Natural killer cell (primary cell): ENCODE measurements around the gene EDC4. TPM values are rescaled to one million over a fixed set of nuclear protein-coding genes. Genes with fewer than 3 reads are reported as not detected.

Experiments
- ATAC-seq, 3 donors: fragments of 150-1000 bp in 2 of 3; fragments of 200-7000 bp in 1 of 3; cut with Tn5 transposase; 1 replicate in 1 of 3; 2 replicates in 2 of 3; pipeline ENCODE4 v1.10.0; 2021; ENCODE audit warnings: mild to moderate bottlenecking in 2 of 3, moderate library complexity in 2 of 3
- DNase-seq, 2 donors: peaks; one replicate each; pipeline versions ENCODE4 v3.0.0 to v3.0.0-alpha.2; 2013 to 2021; ENCODE audit warnings: mixed read lengths in 1 of 2
- H3K27ac ChIP-seq: one replicate; pipeline ENCODE4 v1.5.1; 2013; ENCODE audit warnings: mild to moderate bottlenecking, low read length
- H3K27me3 ChIP-seq: one replicate; pipeline ENCODE4 v1.6.1; 2013; ENCODE audit warnings: low read length; ENCODE audit not compliant: control insufficient read depth, insufficient read depth
- H3K36me3 ChIP-seq: one replicate; pipeline ENCODE4 v1.6.1; 2013; ENCODE audit warnings: low read length; ENCODE audit not compliant: control insufficient read depth, insufficient read depth
- H3K4me1 ChIP-seq: one replicate; pipeline ENCODE4 v1.6.1; 2013; ENCODE audit warnings: low read length; ENCODE audit not compliant: control insufficient read depth, insufficient read depth
- H3K4me3 ChIP-seq: one replicate; pipeline ENCODE4 v1.5.1; 2013; ENCODE audit warnings: low read length
- H3K9me3 ChIP-seq: one replicate; pipeline ENCODE4 v1.6.1; 2013; ENCODE audit warnings: low read length; ENCODE audit not compliant: control insufficient read depth, insufficient read depth
- H3K27ac Mint-ChIP-seq, 2 donors: one replicate each; pipeline ENCODE4 v1.8.0; 2022; ENCODE audit warnings: mild to moderate bottlenecking in 2 of 2, mixed read lengths in 2 of 2, moderate library complexity in 1 of 2
- H3K27me3 Mint-ChIP-seq, 2 donors: one replicate each; pipeline ENCODE4 v1.8.0; 2022; ENCODE audit warnings: low read depth in 2 of 2, mixed read lengths in 2 of 2
- H3K36me3 Mint-ChIP-seq: one replicate; pipeline ENCODE4 v1.8.0; 2022; ENCODE audit warnings: mixed read lengths
- H3K4me1 Mint-ChIP-seq, 2 donors: one replicate each; pipeline ENCODE4 v1.8.0; 2022; ENCODE audit warnings: mixed read lengths in 2 of 2
- H3K4me3 Mint-ChIP-seq: one replicate; pipeline ENCODE4 v1.8.0; 2022; ENCODE audit warnings: mild to moderate bottlenecking, moderate library complexity, mixed read lengths
- H3K9me3 Mint-ChIP-seq, 2 donors: one replicate each; pipeline ENCODE4 v1.8.0; 2022; ENCODE audit warnings: mixed read lengths in 2 of 2
- CTCF ChIP-seq: fragments of 200-600 bp; IDR thresholded peaks from one replicate; pipeline ENCODE4 v1.8.0; 2022; ENCODE audit warnings: antibody characterized with exemption
- WGBS: methylation state at CpG from one replicate; pipeline ENCODE4 v1.1.7; 2013; ENCODE audit warnings: missing lambda C conversion rate; ENCODE audit not compliant: insufficient coverage; 5-methylcytosine and 5-hydroxymethylcytosine counted together
- intact Hi-C: fragments of 100-400 bp; cut with micrococcal nuclease; formaldehyde crosslinking; loops from one replicate; pipeline ENCODE4 v1.14.2; 2022
- total RNA-seq, 4 donors: library from RNA; stranded (reverse); fragments of 120-200 nt in 1 of 4; gene quantifications; one replicate each; pipeline versions ENCODE4 v1.2.3 to v1.2.4, GENCODE V29; 2013 to 2022

EDC4 gene
- total RNA-seq, 3 donors from 2014 or later (not counting 1 experiment from before 2014, with no cell fraction given), result 91.9 to 111 (median 105) TPM

DNA sequence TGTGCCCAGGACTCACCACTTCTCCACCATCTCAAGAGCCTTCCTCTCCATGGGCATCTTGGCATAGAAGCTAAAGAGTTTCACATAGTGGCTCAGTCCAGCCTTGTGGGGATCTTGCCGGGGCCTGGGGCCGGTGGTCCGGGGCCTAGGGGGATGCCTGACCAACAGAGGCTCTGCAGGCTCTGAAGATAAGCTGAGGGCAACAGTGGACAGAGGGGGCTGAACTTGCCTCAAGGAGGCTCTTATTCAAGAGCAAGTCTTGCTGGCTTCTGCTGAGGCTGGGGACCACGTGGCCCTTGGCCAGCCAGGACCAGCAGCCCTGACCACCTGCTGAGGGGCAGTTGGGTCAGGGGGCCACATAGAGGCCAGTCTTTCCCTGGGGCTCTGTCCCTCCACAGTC lies 44.2 kb upstream of the EDC4 start:
- Histone ChIP-seq H3K9me3 (no peaks in the 10 kb centered on the region), H3K4me1 (peaks cover 9% of the 10 kb centered on the region), H3K27ac (no peak overlapping the region), H3K4me3 (no peak overlapping the region), H3K36me3 (peaks cover 25% of the 10 kb centered on the region), H3K27me3 (no peaks in the 10 kb centered on the region)
- H3K4me1 Mint-ChIP-seq, result peaks cover 3 to 19% of the 10 kb centered on the region in 2 donors
- no peaks in the 10 kb centered on the region for H3K9me3 Mint-ChIP-seq
- DNase-seq, result no peak
- intact Hi-C loops, result no loop called here
- ATAC-seq, result no peak
- H3K27me3 Mint-ChIP-seq, result no peaks in the 10 kb centered on the region
- H3K36me3 Mint-ChIP-seq, result no peaks in the 10 kb centered on the region
- H3K4me3 Mint-ChIP-seq, result no peak overlapping the region
- no peak for TF ChIP-seq CTCF
- 97% methylated on average over 4 of the region's 4 CpGs for WGBS
- H3K27ac Mint-ChIP-seq, result no peak overlapping the region

- no peaks in the 10 kb centered on the region for H3K27me3 ChIP-seq
- H3K27ac Mint-ChIP-seq, result peak overlapping the region in 1 of 2 donors; percentile 95
- DNase-seq, result no peak
- H3K4me1 ChIP-seq, result peaks cover 16% of the 10 kb centered on the region
- peaks cover 25% of the 10 kb centered on the region for H3K36me3 ChIP-seq
- peaks cover 6 to 23% of the 10 kb centered on the region in 2 donors for H3K4me1 Mint-ChIP-seq
- intact Hi-C loops, result loop anchor here (1.0 to 2.0 kb wide), 2 partner anchors 9 to 14 kb away; partner anchors contain the start of genes CENPT, NUTF2 and THAP11
- H3K27ac ChIP-seq, result peak overlapping the region; percentile 31
- peak overlapping the region; percentile 96 for H3K4me3 Mint-ChIP-seq
- H3K27me3 Mint-ChIP-seq, result no peaks in the 10 kb centered on the region
- TF ChIP-seq CTCF, result no peak
- H3K36me3 Mint-ChIP-seq, result no peaks in the 10 kb centered on the region
- no peaks in the 10 kb centered on the region for H3K9me3 ChIP-seq
- WGBS, result 4% methylated on average over 3 of the region's 3 CpGs
- ATAC-seq, result no peak
- no peaks in the 10 kb centered on the region for H3K9me3 Mint-ChIP-seq
- H3K4me3 ChIP-seq, result peak overlapping the region; percentile 72
Observed at GRCh38 chr16:67833030-67833414, 39.8 kb upstream of the EDC4 start.

DNA sequence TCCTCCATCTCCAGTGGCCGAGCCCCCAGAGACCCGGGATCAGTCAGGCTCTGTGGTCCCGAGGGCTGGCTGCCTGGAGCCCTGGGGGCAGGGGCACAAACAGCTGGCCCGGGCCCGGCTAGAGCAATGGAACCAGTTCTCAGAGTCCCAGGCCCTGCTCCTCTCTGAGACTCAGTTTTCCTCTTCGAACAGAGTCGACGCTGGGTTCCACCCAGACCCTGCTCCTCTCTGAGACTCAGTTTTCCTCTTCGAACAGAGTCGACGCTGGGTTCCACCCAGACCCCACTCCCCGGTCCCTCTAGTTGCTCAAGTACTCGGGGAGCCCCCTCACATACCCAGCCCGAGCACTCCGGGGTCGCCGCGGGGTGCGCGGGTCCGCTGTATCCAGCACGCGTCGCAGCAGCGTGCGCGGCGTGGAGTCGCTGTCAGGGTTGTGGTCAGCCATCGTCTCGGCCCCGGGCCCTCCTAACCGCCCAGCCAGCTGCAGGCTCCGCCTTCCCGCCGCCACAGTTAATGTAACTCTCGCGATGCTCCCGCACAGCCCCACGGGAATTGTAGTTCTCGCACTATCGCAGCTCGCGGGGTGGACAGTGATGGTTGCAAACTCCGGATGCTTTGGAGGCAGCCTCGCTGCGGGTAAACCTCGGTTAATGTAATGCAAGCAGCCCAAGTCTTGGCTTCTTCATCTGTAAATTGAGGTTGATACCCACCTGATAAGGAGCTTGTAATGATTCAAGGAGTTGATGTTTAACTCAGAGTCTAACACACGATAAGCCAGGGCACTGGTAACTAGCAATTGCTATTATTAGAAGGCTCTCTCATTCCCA lies 39.2 kb upstream of the EDC4 start:
- Mint-ChIP-seq H3K4me1 (peaks cover 6 to 23% of the 10 kb centered on the region in 2 donors), H3K27me3 (no peaks in the 10 kb centered on the region), H3K27ac (peak overlapping the region; percentile 82 to 95), H3K4me3 (peak overlapping the region; percentile 96), H3K36me3 (no peaks in the 10 kb centered on the region), H3K9me3 (no peaks in the 10 kb centered on the region)
- DNase-seq, result peak; percentile 92 to 95
- Histone ChIP-seq H3K4me3 (peak overlapping the region; percentile 72), H3K4me1 (peaks cover 16% of the 10 kb centered on the region), H3K9me3 (no peaks in the 10 kb centered on the region), H3K27ac (peak overlapping the region; percentile 31), H3K27me3 (no peaks in the 10 kb centered on the region), H3K36me3 (peaks cover 25% of the 10 kb centered on the region)
- intact Hi-C loops, result loop anchor here (1.0 to 2.0 kb wide), 2 partner anchors 9 to 13 kb away; partner anchors contain the start of genes CENPT, NUTF2 and THAP11
- ATAC-seq, result peak; percentile 99 to 100 (median 99)
- TF ChIP-seq CTCF, result no peak
- WGBS, result under 1% methylated on average over 49 of the region's 49 CpGs
